AG04450 (cell line): ENCODE data around the gene TXNRD2. TPM values are rescaled to one million over a fixed set of nuclear protein-coding genes. Genes with fewer than 3 reads are reported as not detected.

Source experiments
- CTCF ChIA-PET: fragments of 300-600, 350-600 bp; formaldehyde crosslinking; extraction: SDS; loops from one replicate; lab custom pipeline; 2022; ENCODE audit warnings: antibody characterized with exemption, inconsistent platforms; lab: Charles Lee
- POLR2A ChIA-PET: fragments of 350-600 bp; formaldehyde crosslinking; extraction: SDS; loops from one replicate; lab custom pipeline; 2021; ENCODE audit warnings: antibody characterized with exemption, inconsistent platforms; lab: Yijun Ruan, JAX
- DNase-seq: peaks from one replicate; pipeline ENCODE4 v3.0.0-alpha.2; 2011; ENCODE audit warnings: low read depth, low spot score
- H3K27ac ChIP-seq: one replicate; pipeline ENCODE4 v1.5.1; 2012; ENCODE audit warnings: low read depth, low read length, control low read depth
- H3K27me3 ChIP-seq: one replicate; pipeline ENCODE4 v1.6.0; 2012; ENCODE audit warnings: low read length; ENCODE audit not compliant: control insufficient read depth, insufficient read depth
- H3K4me3 ChIP-seq: 2 replicates; pipeline ENCODE4 v1.5.1; 2011; ENCODE audit warnings: mild to moderate bottlenecking, low read depth, low read length, control low read depth
- H3K9me3 ChIP-seq: 2 replicates; pipeline ENCODE4 v1.5.1; 2012; ENCODE audit warnings: low read length; ENCODE audit not compliant: control insufficient read depth, insufficient read depth
- polyA plus RNA-seq: library from polyadenylated mRNA; depleted of rRNA; stranded (reverse); fragments of >200 nt; gene quantifications from 2 replicates; pipeline ENCODE4 v1.2.3, GENCODE V29; 2011
- TF ChIP-seq, protein P1 (sequence below): IDR thresholded peaks from 2 replicates; pipeline ENCODE4 v1.5.1; 2011; ENCODE audit warnings: low read depth, low read length, control low read depth, inconsistent platforms

Gene TXNRD2
- polyA plus RNA-seq, 1 experiment, result 13.3 TPM

DNA sequence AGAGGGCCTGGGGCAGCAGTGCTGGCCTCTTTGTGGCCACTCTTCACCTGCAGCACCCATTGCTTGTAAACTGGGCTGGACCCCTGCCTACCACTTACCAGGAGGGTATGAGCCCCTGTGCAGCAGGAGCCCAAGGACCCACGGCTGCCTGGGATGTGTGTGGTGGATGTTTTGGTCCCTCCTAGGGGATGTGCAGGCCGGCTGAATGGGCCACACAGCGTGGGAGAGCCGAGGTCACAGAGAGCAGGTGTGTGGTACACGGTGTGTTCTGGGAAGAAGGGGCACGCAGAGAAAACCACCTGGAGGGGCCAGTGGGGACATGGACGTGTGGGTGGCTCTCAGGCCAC is 67.7 kb downstream of the TXNRD2 start:
- CTCF ChIA-PET, result interaction anchor here (0.8 kb wide), 1 partner anchor 143 kb away, joined by 4 read pairs; no protein-coding TSS in a partner anchor
- POLR2A ChIA-PET, result no interaction called here
- no peaks in the 10 kb centered on the region for H3K27me3 ChIP-seq
- H3K27ac ChIP-seq, result no peak overlapping the region
- no peaks in the 10 kb centered on the region; the same call in 1 of the 2 replicates for H3K9me3 ChIP-seq
- DNase-seq, result no peak
- TF ChIP-seq, protein P1, sequence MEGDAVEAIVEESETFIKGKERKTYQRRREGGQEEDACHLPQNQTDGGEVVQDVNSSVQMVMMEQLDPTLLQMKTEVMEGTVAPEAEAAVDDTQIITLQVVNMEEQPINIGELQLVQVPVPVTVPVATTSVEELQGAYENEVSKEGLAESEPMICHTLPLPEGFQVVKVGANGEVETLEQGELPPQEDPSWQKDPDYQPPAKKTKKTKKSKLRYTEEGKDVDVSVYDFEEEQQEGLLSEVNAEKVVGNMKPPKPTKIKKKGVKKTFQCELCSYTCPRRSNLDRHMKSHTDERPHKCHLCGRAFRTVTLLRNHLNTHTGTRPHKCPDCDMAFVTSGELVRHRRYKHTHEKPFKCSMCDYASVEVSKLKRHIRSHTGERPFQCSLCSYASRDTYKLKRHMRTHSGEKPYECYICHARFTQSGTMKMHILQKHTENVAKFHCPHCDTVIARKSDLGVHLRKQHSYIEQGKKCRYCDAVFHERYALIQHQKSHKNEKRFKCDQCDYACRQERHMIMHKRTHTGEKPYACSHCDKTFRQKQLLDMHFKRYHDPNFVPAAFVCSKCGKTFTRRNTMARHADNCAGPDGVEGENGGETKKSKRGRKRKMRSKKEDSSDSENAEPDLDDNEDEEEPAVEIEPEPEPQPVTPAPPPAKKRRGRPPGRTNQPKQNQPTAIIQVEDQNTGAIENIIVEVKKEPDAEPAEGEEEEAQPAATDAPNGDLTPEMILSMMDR, result no peak
- H3K4me3 ChIP-seq, result no peak overlapping the region

DNA sequence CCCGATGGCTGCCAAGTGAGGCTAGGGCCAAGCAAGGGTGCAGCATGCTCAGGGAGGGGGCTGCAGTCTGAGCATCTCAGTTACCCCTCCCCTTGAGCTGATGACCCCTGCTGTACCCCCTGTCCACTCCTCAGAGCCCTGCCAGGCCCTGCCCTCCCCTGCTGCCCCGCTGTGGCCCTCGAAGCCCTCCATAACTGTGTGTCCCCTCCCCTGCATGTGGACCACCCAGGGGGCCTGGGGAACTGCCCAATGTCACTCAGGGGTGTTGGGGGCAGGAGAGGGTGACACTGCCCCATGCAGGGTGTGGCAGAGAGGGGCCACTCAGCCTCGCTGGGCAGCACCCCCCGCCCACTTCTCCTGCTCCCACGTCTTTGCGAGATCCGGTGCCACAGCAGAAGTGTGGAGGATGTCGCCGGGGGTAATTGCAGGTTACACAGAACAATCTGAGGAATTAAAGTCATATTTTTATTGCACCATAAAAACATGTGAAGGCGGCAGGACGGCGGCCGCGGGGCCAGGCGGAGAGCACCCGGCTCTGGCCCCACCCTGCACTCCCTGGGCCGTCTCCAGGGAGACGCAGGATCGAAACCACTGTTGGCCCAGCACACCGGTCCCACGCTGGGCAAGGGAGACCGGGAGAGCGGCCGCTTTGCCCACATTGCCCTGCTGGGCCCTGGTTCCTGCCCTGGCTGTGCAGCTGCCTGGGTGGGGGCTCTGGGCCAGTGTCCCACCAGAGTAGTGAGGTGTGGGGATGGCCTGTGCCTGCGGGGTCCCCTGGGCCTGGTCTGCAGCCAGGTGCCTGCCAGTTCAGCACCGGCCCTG is 68.3 kb downstream of the TXNRD2 start:
- POLR2A ChIA-PET, result no interaction called here

DNA sequence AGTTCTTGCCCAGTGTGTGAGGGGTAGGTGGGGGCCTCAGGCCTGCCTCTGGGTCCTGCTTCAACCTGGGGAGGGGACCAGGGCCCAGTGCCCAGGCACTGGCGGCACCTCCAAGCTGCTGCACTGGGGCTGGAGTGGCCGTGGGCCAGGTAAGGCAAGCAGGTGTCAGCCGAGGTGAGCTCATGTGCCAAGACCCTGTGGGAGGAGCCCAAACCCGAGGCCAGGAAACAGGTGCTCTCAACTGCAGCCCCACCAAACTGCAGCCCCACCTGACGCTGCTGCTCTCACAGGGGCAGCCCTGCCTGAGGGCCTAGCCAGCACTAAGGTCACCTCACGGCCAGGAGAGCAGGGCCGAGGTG is 68.9 kb downstream of the TXNRD2 start:
- DNase-seq, result no peak
- POLR2A ChIA-PET, result no interaction called here
- CTCF ChIA-PET, result no interaction called here
- no peak overlapping the region for H3K4me3 ChIP-seq
- no peak overlapping the region for H3K27ac ChIP-seq
- no peaks in the 10 kb centered on the region for H3K27me3 ChIP-seq
- H3K9me3 ChIP-seq, result no peaks in the 10 kb centered on the region; the same call in 1 of the 2 replicates
- TF ChIP-seq, protein P1, result no peak

More for the DNA sequence above, 68.3 kb downstream of the TXNRD2 start:
- CTCF ChIA-PET, result no interaction called here
- Histone ChIP-seq H3K27ac (no peak overlapping the region), H3K9me3 (no peaks in the 10 kb centered on the region; the same call in 1 of the 2 replicates), H3K4me3 (no peak overlapping the region), H3K27me3 (no peaks in the 10 kb centered on the region)
- DNase-seq, result no peak
- TF ChIP-seq, protein P1, result no peak

DNA sequence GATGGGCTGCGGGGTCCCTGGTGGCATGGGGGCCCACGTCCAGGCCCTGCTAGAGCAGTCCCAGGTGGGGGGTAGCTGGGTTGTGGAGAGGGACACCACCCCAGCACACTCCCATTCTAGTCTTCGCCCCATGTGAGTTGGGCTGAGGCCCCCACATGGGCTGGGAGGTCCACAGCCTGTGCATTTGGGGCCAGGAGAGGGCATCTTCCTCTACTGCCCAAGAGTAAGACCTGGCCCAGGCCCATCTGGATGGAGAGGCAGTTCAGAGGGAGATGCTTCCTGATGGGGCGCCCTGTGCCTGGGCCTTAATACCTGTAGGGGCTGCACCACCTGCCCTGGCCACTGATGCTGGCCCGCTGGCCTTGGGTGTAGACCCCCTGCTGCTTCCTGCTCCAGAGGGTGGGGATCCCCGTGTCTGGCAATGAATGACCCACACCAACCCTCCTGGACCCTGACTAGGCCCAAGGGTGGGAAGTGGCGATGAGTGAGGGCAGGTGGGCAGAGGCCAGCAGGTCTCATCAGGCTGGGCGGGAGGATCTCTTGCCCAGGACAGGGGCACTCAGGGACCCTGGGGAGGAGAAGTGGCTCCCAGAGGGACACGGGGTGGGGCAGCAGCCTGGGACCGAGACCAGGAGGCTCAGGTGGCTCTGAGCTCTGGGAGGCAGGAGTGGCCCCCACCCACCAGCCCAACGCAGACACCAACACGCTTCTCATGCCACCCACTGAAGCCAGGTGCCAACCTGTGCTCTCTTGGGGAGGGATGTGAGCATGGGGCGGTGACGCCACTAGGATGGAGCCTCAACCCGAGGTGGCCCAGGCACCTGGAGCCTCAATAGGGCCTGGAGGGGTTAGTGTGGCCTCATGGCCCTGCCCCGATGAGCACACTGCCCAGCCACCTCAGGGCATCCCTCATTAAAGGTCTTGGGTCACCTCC is 69.5 kb downstream of the TXNRD2 start:
- TF ChIP-seq, protein P1, result no peak
- Histone ChIP-seq H3K27ac (no peak overlapping the region), H3K4me3 (no peak overlapping the region), H3K9me3 (no peaks in the 10 kb centered on the region; the same call in 1 of the 2 replicates), H3K27me3 (no peaks in the 10 kb centered on the region)
- no peak for DNase-seq
- POLR2A ChIA-PET, result interaction anchor here (1.2 kb wide), 1 partner anchor 13 kb away, joined by 4 read pairs; no protein-coding TSS in a partner anchor
- CTCF ChIA-PET, result no interaction called here
